Activated naive CD4-positive, alpha-beta T cell treated with anti-CD3 and anti-CD28 coated beads, Interleukin-2, amount 10 ng/mL, durations not matched to agents 7 days and 5 days (primary cell): ENCODE measurements around the gene KLF16.
A peak's percentile ranks its signal among the peaks of the same experiment; 100 is the strongest.

ENCODE experiments used
- CTCF ChIA-PET: fragments of 350-600 bp; sonication (Branson Sonifier 250); formaldehyde crosslinking; loops from one replicate; lab custom pipeline; 2021; ENCODE audit warnings: antibody characterized with exemption; lab: Charles Lee
- DNase-seq: peaks from one replicate; pipeline ENCODE4 v3.0.0-alpha.2; 2020
- H3K27ac Mint-ChIP-seq: one replicate; pipeline ENCODE4 v1.8.0; 2021; ENCODE audit warnings: mild to moderate bottlenecking, moderate library complexity, mixed read lengths
- H3K27me3 Mint-ChIP-seq: one replicate; pipeline ENCODE4 v1.8.0; 2021; ENCODE audit warnings: mild to moderate bottlenecking, mixed read lengths
- H3K36me3 Mint-ChIP-seq: one replicate; pipeline ENCODE4 v1.8.0; 2021; ENCODE audit warnings: mixed read lengths
- H3K4me1 Mint-ChIP-seq: one replicate; pipeline ENCODE4 v1.8.0; 2021; ENCODE audit warnings: mixed read lengths
- H3K4me3 Mint-ChIP-seq: one replicate; pipeline ENCODE4 v1.8.0; 2021; ENCODE audit warnings: mild to moderate bottlenecking, moderate library complexity, mixed read lengths
- H3K9me3 Mint-ChIP-seq: one replicate; pipeline ENCODE4 v1.8.0; 2021; ENCODE audit warnings: mixed read lengths

KLF16 gene

DNA sequence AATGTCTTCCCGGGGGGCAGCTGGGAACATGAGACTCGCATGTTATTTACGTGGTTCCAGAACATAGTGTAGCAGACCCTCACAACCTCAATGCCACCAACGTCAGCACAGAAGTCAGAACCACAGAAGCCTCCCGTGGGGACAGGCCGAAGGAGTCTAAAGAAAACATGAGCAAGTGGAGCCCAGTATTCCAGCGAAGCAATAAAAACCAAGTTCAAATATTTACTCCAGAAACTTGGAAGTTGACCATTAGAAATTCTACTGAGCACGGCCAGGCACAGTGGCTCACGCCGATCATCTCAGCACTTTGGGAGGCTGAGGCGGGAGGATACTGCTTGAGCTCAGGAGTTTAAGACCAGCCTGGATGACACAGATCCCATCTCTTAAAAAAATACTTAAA, 33.4 kb downstream of the KLF16 start:
- Mint-ChIP-seq H3K4me3 (no peak overlapping the region), H3K4me1 (peaks cover 4% of the 10 kb centered on the region), H3K36me3 (peaks cover 16% of the 10 kb centered on the region), H3K27ac (no peak overlapping the region), H3K9me3 (no peaks in the 10 kb centered on the region), H3K27me3 (no peaks in the 10 kb centered on the region)
- no peak for DNase-seq
- CTCF ChIA-PET, result interaction anchor here (1.2 to 2.5 kb wide), 2 partner anchors 8 to 48 kb away, joined by 4 to 16 read pairs; no protein-coding TSS in a partner anchor

DNA sequence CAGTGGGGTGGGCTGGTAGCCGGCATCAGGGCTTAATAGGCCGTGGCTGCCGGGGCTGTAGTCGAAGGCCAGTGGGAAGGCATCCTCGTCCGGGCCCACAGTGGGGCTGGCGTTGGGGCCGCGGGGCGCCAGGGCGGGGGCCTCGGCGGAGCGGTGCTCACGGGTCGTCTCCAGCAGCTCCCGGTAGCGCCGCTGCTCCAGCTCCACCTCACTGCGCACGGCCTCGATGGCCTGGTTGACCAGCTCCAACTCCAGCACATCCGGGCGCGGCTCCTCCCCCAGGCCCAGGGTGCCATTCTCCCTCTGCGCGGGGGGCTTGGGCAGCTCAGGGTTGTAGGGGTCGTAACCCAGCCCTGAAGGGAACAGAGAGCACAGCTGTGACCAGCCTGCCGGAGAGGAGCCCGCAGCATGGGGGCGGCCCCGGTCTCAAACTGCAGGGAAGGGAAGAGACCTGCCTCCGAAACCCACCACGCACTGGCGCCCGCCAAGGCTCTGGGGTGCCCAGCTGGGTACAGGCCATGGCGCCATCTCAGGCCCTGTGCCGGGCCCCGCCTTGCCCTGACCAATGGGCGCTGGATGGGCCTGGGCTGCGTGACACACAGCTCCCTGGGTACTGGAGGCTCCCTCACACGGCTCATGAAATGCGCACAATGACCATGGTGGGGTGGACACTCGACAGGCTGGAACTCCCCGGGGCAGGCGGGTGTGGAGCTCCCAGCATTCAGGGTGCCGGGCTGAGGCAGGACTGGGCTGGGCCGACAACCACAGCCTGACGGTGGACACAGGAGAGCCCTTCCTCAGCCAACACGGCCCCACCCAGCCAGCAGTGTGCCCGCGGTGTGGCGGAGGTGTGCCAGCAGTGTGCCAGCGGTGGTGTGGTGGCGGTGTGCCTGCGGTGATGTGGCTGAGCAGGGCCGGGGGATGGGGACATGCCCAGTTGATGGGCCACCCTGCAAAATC, 34.8 kb downstream of the KLF16 start:
- peaks cover 4% of the 10 kb centered on the region for H3K4me1 Mint-ChIP-seq
- H3K36me3 Mint-ChIP-seq, result peaks cover 24% of the 10 kb centered on the region
- H3K4me3 Mint-ChIP-seq, result no peak overlapping the region
- no peak for DNase-seq
- no peaks in the 10 kb centered on the region for H3K27me3 Mint-ChIP-seq
- CTCF ChIA-PET, result interaction anchor here (0.6 to 3.7 kb wide), 4 partner anchors 8 to 40 kb away, joined by 3 to 18 read pairs (median 10); no protein-coding TSS in a partner anchor
- H3K9me3 Mint-ChIP-seq, result no peaks in the 10 kb centered on the region
- no peak overlapping the region for H3K27ac Mint-ChIP-seq

DNA sequence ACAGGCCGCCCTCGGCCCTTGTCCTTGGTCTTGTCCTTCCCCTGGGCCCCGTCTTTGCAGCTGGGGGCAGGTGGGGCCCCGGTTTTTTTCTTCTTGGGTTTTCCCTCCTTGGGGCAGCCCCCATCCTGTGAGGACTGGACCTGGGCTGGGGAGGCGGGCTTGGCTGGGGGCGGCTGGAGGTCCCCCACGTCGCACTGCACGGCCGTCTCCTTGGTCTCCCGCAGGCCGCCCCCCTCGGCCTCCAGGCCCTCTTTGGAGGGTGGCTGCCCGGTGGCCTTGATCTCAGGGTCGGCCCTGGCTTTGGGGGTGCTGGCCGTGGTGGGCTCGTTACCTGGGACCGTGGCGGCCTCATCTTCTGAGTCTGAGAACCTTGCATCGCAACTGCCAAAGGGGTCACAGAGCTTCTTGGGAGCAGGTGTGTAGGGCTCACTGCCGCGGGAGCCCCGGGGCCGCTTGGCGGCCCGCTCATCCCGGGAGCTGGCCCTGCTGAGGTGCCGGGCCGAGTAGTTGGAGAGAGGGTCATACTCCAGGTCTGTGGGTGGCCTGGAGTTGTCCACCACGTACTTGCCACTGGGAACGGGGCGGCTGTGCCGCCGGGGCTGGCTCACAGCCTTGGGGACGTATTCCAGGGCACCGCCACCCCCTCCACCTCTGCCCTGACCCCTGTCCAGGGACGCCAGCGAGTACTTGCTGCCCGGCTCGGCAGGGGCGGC, 35.7 kb downstream of the KLF16 start:
- DNase-seq, result no peak
- no peaks in the 10 kb centered on the region for H3K27me3 Mint-ChIP-seq
- H3K27ac Mint-ChIP-seq, result no peak overlapping the region
- peaks cover 24% of the 10 kb centered on the region for H3K36me3 Mint-ChIP-seq
- H3K9me3 Mint-ChIP-seq, result no peaks in the 10 kb centered on the region
- CTCF ChIA-PET, result interaction anchor here (0.6 to 5.2 kb wide), 6 partner anchors 8 to 39 kb away, joined by 3 to 25 read pairs (median 10); no protein-coding TSS in a partner anchor
- H3K4me1 Mint-ChIP-seq, result peaks cover 4% of the 10 kb centered on the region
- no peak overlapping the region for H3K4me3 Mint-ChIP-seq

DNA sequence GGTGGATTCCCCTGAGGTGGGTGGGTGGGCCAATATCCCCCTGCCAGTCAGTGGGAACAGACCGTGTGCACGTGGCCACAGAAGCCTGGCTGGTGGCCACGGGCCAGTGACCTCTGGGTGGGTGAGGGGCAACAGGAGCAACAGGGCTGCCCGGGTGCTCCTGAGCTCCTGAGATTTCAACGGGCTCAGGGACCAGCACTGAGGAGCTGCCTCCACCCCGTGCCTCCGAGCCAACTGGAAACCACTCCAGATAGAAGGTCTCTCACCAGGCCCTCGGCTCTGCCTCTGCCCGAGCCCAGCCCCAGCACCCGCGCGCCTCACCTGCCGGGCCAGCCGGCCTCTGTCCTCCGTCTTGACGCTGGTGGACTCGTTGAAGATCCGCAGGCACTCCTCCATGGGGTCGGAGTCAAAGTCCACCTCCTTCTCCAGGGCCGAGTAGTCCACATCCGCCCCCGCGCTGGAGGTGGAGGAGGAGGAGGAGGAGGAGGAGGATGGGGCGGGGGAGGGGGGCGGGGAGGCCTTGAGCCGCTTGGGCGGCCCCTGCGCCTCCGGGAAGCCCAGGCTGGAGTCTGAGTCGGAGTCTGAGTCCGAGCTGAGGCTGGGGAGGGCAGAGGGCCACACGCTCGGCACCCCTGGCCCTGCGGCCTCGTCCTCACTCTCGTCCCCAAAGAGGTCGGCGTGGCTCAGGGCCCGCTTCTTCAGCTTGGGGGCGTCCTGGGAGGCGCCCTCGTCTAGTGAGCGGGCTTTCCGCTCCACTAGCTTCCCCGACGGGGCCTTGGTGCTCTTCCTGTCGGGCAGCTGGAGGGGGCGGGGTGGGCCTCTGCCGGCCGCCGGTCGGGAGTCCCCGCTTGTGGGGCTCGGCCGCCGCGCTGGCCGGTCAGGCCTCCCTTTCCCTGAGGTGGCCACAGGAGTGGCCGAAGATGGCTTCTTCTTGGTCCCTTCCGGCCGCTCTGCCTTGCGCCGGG, 36.5 kb downstream of the KLF16 start:
- DNase-seq, result no peak
- Mint-ChIP-seq H3K27me3 (no peaks in the 10 kb centered on the region), H3K27ac (no peak overlapping the region), H3K36me3 (peaks cover 29% of the 10 kb centered on the region), H3K4me3 (no peak overlapping the region), H3K4me1 (peaks cover 4% of the 10 kb centered on the region), H3K9me3 (no peaks in the 10 kb centered on the region)
- CTCF ChIA-PET, result interaction anchor here (0.7 to 5.2 kb wide), 20 partner anchors 8 to 285 kb away, joined by 3 to 25 read pairs (median 4); no protein-coding TSS in a partner anchor

DNA sequence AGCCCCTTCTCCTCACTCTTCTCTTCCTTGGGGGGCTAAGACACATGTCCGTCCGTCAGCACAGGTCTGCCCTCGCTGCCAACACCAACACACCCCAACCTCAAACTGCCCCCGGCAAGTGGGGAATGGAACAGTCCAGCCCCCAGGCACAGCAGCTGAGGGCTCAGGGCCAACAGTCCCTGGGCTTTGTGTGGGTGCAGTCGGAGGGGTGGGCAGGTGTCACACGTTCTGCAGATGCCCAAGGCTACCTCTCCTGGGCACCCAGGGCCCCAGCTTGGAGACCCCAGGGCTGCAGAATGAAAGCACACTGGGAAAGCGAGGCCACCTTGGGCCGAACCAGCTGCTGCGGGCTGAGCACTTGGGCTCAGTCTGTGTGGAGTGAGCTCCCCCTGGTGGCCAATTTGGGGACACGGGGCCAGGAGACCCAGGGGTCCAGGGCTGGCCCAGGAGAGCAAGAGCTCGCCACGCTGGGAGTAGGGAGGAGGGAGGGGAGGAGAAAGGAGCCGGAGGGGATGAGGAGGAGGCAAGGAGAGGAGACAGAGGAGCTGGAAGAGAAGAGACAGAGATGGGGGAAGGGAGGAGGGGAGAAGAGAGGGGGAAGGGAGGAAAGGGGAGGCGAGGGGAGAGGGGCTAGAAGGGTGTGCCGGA, 37.3 kb downstream of the KLF16 start:
- peak; percentile 85 for DNase-seq
- no peak overlapping the region for H3K4me3 Mint-ChIP-seq
- peaks cover 29% of the 10 kb centered on the region for H3K36me3 Mint-ChIP-seq
- no peaks in the 10 kb centered on the region for H3K9me3 Mint-ChIP-seq
- no peak overlapping the region for H3K27ac Mint-ChIP-seq
- H3K4me1 Mint-ChIP-seq, result peaks cover 4% of the 10 kb centered on the region
- no peaks in the 10 kb centered on the region for H3K27me3 Mint-ChIP-seq
- CTCF ChIA-PET, result interaction anchor here (0.6 to 5.2 kb wide), 26 partner anchors 9 to 284 kb away, joined by 3 to 25 read pairs (median 4); no protein-coding TSS in a partner anchor

DNA sequence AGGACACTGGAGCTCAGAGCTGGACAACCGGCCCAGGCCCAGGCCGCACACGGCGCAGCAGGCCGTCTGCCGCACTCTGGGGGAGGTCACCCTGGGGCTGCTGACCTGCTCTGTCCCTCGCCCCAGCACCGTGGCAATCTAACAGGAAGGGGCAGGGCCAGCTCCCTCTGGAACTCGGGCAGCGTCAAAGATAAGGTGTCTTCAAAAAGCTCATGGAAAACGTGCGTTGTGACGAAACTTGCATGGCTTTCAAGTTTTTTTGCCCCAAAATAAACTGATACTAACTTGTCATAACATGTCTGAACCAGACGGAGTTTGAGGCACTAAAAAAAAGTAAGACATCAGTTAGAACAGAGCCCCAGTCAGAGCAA, 39.1 kb downstream of the KLF16 start:
- Mint-ChIP-seq H3K9me3 (no peaks in the 10 kb centered on the region), H3K36me3 (peaks cover 31% of the 10 kb centered on the region), H3K27ac (no peak overlapping the region), H3K27me3 (no peaks in the 10 kb centered on the region), H3K4me1 (peaks cover 4% of the 10 kb centered on the region), H3K4me3 (no peak overlapping the region)
- CTCF ChIA-PET, result interaction anchor here (1.0 to 5.2 kb wide), 2 partner anchors 13 to 53 kb away, joined by 3 to 25 read pairs; no protein-coding TSS in a partner anchor
- no peak for DNase-seq

DNA sequence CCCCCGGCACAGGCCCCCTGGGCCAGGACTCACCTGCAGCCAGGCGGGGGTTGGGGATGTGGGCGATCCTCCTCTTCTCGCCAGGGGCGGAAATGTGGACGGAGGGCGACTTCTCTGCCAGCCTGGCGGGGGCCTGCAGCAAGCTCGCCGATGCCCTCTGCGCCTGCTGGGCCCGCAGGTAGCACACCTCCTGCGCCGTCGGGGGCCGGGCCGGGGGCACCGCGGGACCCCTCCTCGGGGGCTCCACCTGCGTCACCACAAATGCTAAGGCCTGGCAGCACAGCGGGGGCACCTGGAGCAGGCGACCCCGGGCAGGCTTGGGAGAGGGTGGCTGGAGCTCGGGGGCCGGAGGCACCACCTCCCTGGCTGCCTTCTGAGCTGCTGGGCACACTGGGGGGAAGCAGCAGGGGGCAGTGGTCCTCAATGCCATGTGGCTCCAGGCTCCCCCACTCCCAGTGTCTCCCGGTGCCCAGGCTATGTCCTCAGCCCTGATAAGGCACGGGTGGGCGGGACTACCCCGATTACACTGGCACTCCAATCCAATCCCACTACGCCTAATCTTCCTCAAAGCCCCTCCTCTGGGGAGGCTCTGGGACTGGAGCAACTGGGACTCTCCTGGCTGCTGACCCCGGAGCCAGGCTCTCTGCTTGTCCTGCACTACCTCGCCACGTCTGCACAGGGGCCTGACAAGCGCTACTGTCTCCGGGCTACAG, 39.7 kb downstream of the KLF16 start:
- H3K36me3 Mint-ChIP-seq, result peaks cover 29% of the 10 kb centered on the region
- CTCF ChIA-PET, result interaction anchor here (1.0 to 5.2 kb wide), 2 partner anchors 14 to 52 kb away, joined by 3 to 25 read pairs; no protein-coding TSS in a partner anchor
- H3K27me3 Mint-ChIP-seq, result no peaks in the 10 kb centered on the region
- no peaks in the 10 kb centered on the region for H3K9me3 Mint-ChIP-seq
- no peak for DNase-seq
- no peak overlapping the region for H3K27ac Mint-ChIP-seq
- no peak overlapping the region for H3K4me3 Mint-ChIP-seq
- peaks cover 4% of the 10 kb centered on the region for H3K4me1 Mint-ChIP-seq

DNA sequence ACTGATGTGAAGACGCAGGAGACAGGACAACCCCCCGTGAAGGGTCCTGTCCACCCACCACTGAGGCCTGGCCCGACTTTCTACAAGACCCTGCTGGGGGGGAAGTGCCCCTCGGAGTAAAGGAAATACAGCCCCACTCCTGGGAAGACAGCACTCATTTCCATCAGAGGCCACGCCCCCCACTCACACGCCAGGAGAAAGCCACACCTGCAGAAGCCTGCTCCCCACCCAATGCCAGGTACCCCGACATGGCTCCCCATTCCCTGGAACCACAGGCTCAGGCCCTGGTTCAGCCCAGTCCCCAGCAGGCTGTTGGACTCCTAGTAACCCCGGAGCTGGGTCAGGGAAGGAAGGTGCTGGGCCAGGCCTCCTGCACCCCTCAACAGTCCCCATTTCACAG, 40.4 kb downstream of the KLF16 start:
- no peak overlapping the region for H3K27ac Mint-ChIP-seq
- CTCF ChIA-PET, result interaction anchor here (1.0 to 5.2 kb wide), 2 partner anchors 15 to 52 kb away, joined by 3 to 25 read pairs; no protein-coding TSS in a partner anchor
- no peak for DNase-seq
- peaks cover 30% of the 10 kb centered on the region for H3K36me3 Mint-ChIP-seq
- peaks cover 4% of the 10 kb centered on the region for H3K4me1 Mint-ChIP-seq
- H3K4me3 Mint-ChIP-seq, result no peak overlapping the region
- no peaks in the 10 kb centered on the region for H3K9me3 Mint-ChIP-seq
- H3K27me3 Mint-ChIP-seq, result no peaks in the 10 kb centered on the region

DNA sequence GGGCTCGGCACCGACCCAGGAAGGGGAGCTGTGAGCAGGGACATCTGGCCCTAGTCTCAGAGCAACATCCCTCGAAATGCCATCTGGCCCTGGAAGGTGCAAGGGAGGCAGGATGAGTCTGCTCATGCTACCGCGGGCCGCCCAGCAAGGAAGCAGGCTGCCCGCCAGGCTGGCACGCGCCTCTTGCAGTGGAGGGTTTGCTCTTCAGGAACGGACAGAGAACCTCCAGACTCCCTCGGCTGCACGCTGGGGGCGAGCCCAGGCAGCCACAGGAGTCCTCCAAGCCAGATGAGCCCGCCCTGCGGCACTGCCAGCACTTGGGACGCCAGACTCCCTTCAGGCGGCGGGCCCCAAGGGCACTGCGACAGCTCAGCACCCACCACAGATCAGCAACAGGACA, 41.2 kb downstream of the KLF16 start:
- DNase-seq, result no peak
- H3K4me3 Mint-ChIP-seq, result no peak overlapping the region
- CTCF ChIA-PET, result interaction anchor here (1.2 to 5.2 kb wide), 2 partner anchors 15 to 16 kb away, joined by 3 to 25 read pairs; no protein-coding TSS in a partner anchor
- H3K27me3 Mint-ChIP-seq, result no peaks in the 10 kb centered on the region
- peaks cover 4% of the 10 kb centered on the region for H3K4me1 Mint-ChIP-seq
- H3K9me3 Mint-ChIP-seq, result no peaks in the 10 kb centered on the region
- H3K27ac Mint-ChIP-seq, result no peak overlapping the region
- peaks cover 31% of the 10 kb centered on the region for H3K36me3 Mint-ChIP-seq

DNA sequence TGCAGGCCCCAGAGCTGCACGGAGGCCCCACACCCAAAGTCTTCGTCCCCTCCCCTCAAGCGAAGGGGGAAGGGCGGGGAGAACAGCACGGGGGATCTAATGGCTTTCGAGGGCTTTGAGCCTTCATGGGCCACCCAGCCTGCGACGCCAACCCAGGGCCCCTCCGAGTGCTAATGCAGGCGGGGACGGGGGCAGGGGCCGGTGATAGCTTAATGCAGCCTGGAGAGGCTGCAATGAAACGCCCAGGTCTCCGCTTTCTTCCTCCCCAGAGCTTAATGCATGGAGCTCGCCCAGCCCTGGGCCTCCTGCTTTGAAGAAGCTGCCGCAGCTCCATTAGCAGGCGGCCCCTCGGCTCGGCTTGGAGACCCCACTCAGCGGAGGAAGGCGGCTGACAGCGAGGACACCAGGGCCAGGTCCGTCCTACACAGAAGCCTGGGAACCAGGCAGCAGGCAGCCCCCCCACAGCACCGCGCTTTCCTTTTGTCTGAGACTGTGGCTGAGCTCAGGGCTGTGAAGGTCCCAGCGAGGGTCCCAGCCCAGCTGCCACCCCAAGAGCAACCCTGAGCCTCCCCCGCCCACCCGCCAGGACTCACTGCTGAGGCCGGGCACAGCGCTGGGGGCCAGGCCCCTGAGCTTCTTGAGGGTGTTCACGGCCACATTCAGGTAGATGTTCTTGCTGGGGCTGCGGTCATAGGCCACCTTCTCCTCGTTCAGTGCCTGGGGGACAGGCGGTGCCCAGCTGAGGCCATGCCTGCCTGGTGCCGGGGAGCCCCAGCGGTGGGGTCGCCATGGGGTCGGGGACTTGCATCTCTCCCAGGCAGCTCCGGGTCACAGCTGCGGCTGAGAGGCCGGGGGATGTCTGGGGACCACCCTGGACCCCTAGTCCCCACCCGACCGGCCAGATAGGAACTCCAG, 43.8 kb downstream of the KLF16 start:
- Mint-ChIP-seq H3K9me3 (no peaks in the 10 kb centered on the region), H3K27me3 (no peaks in the 10 kb centered on the region), H3K4me3 (no peak overlapping the region), H3K4me1 (no peaks in the 10 kb centered on the region), H3K36me3 (peaks cover 33% of the 10 kb centered on the region), H3K27ac (no peak overlapping the region)
- CTCF ChIA-PET, result interaction anchor here (0.6 to 2.2 kb wide), 2 partner anchors 9 to 18 kb away, joined by 3 to 10 read pairs; no protein-coding TSS in a partner anchor
- DNase-seq, result no peak

DNA sequence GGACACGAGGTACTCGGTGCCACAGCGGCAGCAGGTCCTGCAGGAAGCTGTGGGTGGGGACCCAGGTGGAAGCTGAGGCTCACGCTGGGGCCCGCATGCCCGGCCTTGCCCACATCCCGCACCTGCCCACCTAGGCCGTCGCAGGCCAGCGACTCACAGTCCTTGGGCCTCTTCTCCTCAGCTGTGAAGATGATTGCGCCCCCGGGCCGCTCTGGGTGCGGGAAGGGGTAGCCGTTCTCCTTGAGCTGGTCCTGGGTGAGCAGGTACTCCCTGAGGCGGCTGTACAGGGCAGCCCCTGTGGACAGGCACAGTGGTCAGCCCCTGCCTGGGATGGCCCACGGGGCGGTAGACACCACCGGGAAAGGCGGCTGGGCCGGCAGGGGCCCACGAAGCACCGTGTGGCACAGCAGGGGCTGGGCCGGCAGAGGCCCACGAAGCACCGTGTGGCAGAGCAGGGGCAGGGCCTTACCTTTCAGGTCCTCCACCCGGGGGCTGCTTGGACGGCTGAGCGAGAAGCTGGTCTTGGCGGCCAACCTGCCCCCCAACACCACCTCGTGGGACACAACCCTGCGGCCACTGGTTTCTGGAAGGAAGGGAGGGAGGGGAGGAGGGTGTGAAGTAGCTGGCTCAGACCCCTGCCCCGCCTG, 44.7 kb downstream of the KLF16 start:
- DNase-seq, result no peak
- H3K27ac Mint-ChIP-seq, result no peak overlapping the region
- H3K27me3 Mint-ChIP-seq, result no peaks in the 10 kb centered on the region
- no peak overlapping the region for H3K4me3 Mint-ChIP-seq
- CTCF ChIA-PET, result interaction anchor here (2.2 kb wide), 1 partner anchor 19 kb away, joined by 10 read pairs; no protein-coding TSS in a partner anchor
- peaks cover 25% of the 10 kb centered on the region for H3K36me3 Mint-ChIP-seq
- H3K9me3 Mint-ChIP-seq, result no peaks in the 10 kb centered on the region
- H3K4me1 Mint-ChIP-seq, result peaks cover 5% of the 10 kb centered on the region
